PC-9 (cell line): ENCODE results near the gene FHL3. TPM values are rescaled to one million over a fixed set of nuclear protein-coding genes. Genes with fewer than 3 reads are reported as not detected.
A peak's percentile ranks its signal among the peaks of the same experiment; 100 is the strongest.

Experiments
- BruUV-seq: library from RNA; stranded (reverse); fragments of 400-500 nt; replicated peaks from 2 replicates; lab custom pipeline; 2021; lab: Mats Ljungman, UMichigan
- CTCF ChIA-PET: fragments of 300-600 bp; sonication (Branson Sonifier 250); formaldehyde crosslinking; loops from one replicate; lab custom pipeline; 2022; ENCODE audit warnings: antibody characterized with exemption; lab: Charles Lee
- POLR2A ChIA-PET: fragments of 300-600 bp; sonication (Branson Sonifier 250); formaldehyde crosslinking; loops from one replicate; lab custom pipeline; 2022; ENCODE audit warnings: antibody characterized with exemption; ENCODE audit not compliant: unreplicated experiment; lab: Charles Lee
- DNase-seq, 2 experiments: peaks; one replicate each; pipeline versions ENCODE4 v3.0.0 to v3.0.0-alpha.2; 2015 to 2022; ENCODE audit warnings: mixed read lengths in 1 of 2
- H2AFZ ChIP-seq: fragments of 200-600 bp; sonication (generic); 2 replicates; pipeline ENCODE4 v1.8.1; 2017; ENCODE audit warnings: antibody characterized with exemption
- H3F3A ChIP-seq: fragments of 200-600 bp; sonication (generic); 2 replicates; pipeline ENCODE4 v1.8.1; 2017; ENCODE audit warnings: antibody characterized with exemption, mild to moderate bottlenecking, low read depth; ENCODE audit not compliant: insufficient read depth
- H3K27ac ChIP-seq: fragments of 200-600 bp; sonication (generic); 2 replicates; pipeline ENCODE4 v1.6.1; 2016; ENCODE audit warnings: mixed run types
- H3K27me3 ChIP-seq: fragments of 200-600 bp; sonication (generic); 2 replicates; pipeline ENCODE4 v1.6.1; 2016; ENCODE audit warnings: low read depth, mixed run types; ENCODE audit not compliant: insufficient read depth
- H3K36me3 ChIP-seq: fragments of 200-600 bp; sonication (generic); 2 replicates; pipeline ENCODE4 v1.6.1; 2016; ENCODE audit warnings: low read depth, mixed run types
- H3K4me1 ChIP-seq: fragments of 200-600 bp; sonication (generic); replicated peaks from 2 replicates; pipeline ENCODE4 v1.6.1; 2016; ENCODE audit warnings: mixed run types; ENCODE audit not compliant: insufficient read depth
- H3K4me2 ChIP-seq: fragments of 200-600 bp; sonication (generic); 2 replicates; pipeline ENCODE4 v1.6.1; 2017; ENCODE audit warnings: mixed run types
- H3K4me3 ChIP-seq: fragments of 200-600 bp; sonication (generic); 2 replicates; pipeline ENCODE4 v1.6.1; 2016; ENCODE audit warnings: mixed run types
- H3K79me2 ChIP-seq: fragments of 200-600 bp; sonication (generic); 2 replicates; pipeline ENCODE4 v1.6.1; 2017; ENCODE audit warnings: low read depth, mixed run types
- H3K9me2 ChIP-seq: fragments of 200-600 bp; sonication (generic); 2 replicates; pipeline ENCODE4 v1.8.1; 2017; ENCODE audit warnings: mild to moderate bottlenecking; ENCODE audit not compliant: insufficient read depth
- H3K9me3 ChIP-seq: fragments of 200-600 bp; sonication (generic); 2 replicates; pipeline ENCODE4 v1.8.1; 2016; ENCODE audit warnings: low read depth; ENCODE audit not compliant: insufficient read depth
- H4K20me1 ChIP-seq: fragments of 200-600 bp; sonication (generic); 2 replicates; pipeline ENCODE4 v1.8.1; 2017; ENCODE audit not compliant: insufficient read depth
- EZH2 ChIP-seq: fragments of 200-600 bp; sonication (generic); IDR thresholded peaks from 2 replicates; pipeline ENCODE4 v1.8.0; 2017; ENCODE audit warnings: antibody characterized with exemption, low read depth
- intact Hi-C: fragments of 100-400 bp; cut with micrococcal nuclease; formaldehyde crosslinking; loops from one replicate; pipeline ENCODE4 v1.10.0; 2022; ENCODE audit not compliant: unreplicated experiment
- total RNA-seq: library from RNA; stranded (reverse); gene quantifications from 2 replicates; pipeline ENCODE4 v1.2.3, GENCODE V29; 2021
- TF ChIP-seq, protein P1 (sequence below): fragments of 200-600 bp; sonication (generic); conservative IDR thresholded peaks from 2 replicates; pipeline ENCODE4 v1.6.1; 2017; ENCODE audit warnings: mixed run types, antibody characterized with exemption, mild to moderate bottlenecking, moderate library complexity

Gene FHL3
- total RNA-seq, 1 experiment from 2014 or later = 26.2 TPM

DNA sequence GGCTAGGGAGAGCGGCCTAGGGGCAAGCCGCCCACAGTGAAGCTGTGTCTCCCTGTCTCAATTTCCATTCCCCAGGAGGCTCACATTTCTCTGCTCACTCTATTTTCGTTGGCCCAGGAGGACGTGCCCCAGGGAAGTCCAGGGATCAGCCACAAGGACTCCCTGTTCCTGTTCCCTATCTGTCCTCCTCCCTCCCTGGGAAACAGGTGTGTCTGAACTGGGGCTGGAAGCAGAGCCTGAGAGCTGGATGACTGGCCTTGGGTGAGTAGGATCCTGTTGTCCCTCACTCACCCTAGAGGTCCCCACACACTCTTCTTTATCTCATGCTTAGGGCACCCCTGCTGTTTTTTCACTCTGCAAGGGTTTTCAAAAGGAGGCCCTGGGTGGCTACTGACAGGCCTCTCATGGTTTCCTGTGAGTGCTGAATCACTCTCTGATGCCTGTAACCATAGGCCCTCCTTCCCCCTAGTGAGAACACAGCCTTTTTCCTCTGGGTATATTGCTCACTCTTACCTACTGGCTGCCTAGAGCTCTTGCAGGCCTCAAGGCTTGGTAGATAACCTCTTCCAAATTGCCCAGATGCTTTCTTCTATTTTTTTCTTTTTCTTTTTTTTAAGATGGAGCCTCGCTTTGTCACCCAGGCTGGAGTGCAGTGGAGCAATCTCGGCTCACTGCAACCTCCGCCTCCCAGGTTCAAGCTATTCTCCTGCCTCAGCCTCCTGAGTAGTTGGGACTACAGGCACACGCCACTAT, 4.0 kb upstream of the FHL3 start:
- H3K79me2 ChIP-seq = peaks cover 21% of the 10 kb centered on the region
- intact Hi-C loops = no loop called here
- H3K9me2 ChIP-seq = no peaks in the 10 kb centered on the region
- no peak overlapping the region for H3K4me3 ChIP-seq
- H3K27me3 ChIP-seq = no peaks in the 10 kb centered on the region
- no peak for TF ChIP-seq EZH2
- TF ChIP-seq, protein P1, sequence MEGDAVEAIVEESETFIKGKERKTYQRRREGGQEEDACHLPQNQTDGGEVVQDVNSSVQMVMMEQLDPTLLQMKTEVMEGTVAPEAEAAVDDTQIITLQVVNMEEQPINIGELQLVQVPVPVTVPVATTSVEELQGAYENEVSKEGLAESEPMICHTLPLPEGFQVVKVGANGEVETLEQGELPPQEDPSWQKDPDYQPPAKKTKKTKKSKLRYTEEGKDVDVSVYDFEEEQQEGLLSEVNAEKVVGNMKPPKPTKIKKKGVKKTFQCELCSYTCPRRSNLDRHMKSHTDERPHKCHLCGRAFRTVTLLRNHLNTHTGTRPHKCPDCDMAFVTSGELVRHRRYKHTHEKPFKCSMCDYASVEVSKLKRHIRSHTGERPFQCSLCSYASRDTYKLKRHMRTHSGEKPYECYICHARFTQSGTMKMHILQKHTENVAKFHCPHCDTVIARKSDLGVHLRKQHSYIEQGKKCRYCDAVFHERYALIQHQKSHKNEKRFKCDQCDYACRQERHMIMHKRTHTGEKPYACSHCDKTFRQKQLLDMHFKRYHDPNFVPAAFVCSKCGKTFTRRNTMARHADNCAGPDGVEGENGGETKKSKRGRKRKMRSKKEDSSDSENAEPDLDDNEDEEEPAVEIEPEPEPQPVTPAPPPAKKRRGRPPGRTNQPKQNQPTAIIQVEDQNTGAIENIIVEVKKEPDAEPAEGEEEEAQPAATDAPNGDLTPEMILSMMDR = no peak
- ChIA-PET POLR2A (no interaction called here), CTCF (no interaction called here)
- no peak overlapping the region for H2AFZ ChIP-seq
- no peaks in the 10 kb centered on the region for H3K36me3 ChIP-seq
- H4K20me1 ChIP-seq = 0 out of 2 replicates have a peak, but pooled peaks cover 5% of the 10 kb centered on the region
- H3K9me3 ChIP-seq = no peaks in the 10 kb centered on the region
- DNase-seq = peak in 1 of 2 experiments; percentile 6
- no peaks in the 10 kb centered on the region for H3F3A ChIP-seq
- H3K27ac ChIP-seq = peak overlapping the region; percentile 7
- BruUV-seq = no TSS peak
- H3K4me2 ChIP-seq = no peak overlapping the region
- H3K4me1 ChIP-seq = peaks cover 15% of the 10 kb centered on the region

DNA sequence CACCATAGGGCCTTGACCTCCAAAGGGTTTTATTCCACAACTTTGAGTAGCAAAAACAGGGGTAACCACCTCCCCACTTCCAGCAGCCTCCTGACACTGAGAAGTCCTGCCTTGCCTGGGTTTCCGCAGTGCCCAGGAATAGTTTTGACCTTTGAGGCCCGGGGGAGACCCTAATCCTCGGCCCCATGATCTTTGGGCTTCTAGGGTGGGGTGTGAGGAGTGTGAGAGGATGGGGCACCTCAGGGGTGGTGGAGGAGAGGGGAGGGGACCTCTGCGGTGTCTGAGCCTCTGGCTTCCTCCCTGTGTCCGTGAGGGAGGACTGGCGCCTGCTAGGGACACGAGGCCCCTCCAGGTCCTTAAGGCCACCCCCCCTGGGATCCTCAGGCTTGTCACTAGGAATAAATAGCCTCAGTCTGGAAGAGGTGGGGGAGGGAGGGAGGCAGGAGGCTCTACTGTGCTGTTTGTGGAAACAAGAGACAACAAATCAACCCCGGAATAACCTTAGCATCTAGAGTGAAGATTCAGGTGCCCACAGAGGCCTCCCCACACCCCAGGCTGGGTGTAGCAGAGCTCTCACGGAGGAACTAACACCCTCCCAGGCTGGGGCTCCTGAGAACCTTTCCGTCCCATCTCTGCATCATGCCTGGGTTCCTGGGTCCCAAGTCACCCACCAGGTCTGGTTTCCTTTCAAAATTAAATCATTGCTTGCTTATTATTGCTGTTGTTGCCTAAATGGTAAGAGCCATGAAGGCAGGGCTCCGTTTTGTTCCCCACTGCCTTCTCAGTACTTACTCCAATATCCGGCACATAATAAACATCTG, 904 bp upstream of the FHL3 start:
- no peaks in the 10 kb centered on the region for H3K36me3 ChIP-seq
- no peak overlapping the region for H3K4me3 ChIP-seq
- no peaks in the 10 kb centered on the region for H3K9me3 ChIP-seq
- intact Hi-C loops = no loop called here
- H3K4me1 ChIP-seq = peaks cover 17% of the 10 kb centered on the region
- no peaks in the 10 kb centered on the region for H3K27me3 ChIP-seq
- BruUV-seq = no TSS peak
- no peaks in the 10 kb centered on the region for H3K9me2 ChIP-seq
- ChIA-PET CTCF (no interaction called here), POLR2A (no interaction called here)
- no peak for DNase-seq
- H4K20me1 ChIP-seq = no peaks in the 10 kb centered on the region
- no peak overlapping the region for H3K27ac ChIP-seq
- TF ChIP-seq, protein P1 = no peak
- TF ChIP-seq EZH2 = no peak
- 0 out of 2 replicates have a peak, but pooled peaks cover 3% of the 10 kb centered on the region for H3F3A ChIP-seq
- H3K4me2 ChIP-seq = peak overlapping the region; percentile 29; the same call in 1 of the 2 replicates
- H3K79me2 ChIP-seq = peaks cover 19% of the 10 kb centered on the region
- H2AFZ ChIP-seq = no peak overlapping the region

DNA sequence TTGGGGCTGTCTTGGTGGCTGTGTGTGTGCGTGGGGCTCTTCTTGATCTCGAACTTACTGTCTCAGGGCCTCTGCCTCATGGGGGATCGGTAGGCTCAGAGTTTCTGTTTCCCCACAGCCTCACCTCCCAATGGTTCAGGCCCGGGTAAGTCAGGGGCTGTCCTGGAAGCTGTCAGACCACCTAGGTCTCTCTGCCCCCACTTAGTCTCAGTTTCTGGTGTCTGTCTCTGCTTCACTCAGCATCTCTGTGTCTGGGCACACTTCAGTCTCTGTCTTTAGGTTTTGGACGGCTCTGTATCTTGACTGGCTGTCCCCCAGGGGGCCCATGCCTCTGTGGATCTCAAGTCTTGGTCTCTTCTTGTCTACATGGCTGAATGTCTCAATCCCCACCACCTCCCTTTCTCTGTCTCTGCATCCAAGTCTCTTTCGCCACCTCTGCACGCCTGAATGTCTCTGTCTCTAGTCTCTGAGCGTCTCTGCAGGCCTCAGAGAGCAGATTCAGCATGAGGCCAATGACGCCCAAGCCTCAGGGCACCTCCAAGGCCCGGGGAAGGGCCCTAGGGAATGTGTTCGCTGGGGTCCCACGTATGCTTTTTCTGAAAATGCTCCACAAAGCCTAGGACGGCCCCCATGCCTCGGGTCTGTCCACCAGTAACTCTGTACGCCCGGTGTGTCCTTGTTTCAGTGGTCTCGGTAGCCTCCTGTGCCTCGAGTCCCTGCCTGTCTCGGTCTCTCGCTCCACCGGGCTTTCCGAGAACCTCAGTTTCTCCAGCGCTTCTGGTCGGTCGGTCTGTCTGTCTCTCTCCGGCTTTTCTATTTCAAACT, 818 bp downstream of the FHL3 start:
- BruUV-seq = TSS peak; percentile 52
- TF ChIP-seq, protein P1 = no peak
- Histone ChIP-seq H3K4me3 (peak overlapping the region; percentile 68), H4K20me1 (no peaks in the 10 kb centered on the region), H3K27me3 (no peaks in the 10 kb centered on the region), H3K27ac (no peak overlapping the region), H3K9me3 (no peaks in the 10 kb centered on the region), H3K9me2 (no peaks in the 10 kb centered on the region), H3F3A (peaks cover 16% of the 10 kb centered on the region; the same call in 1 of the 2 replicates), H2AFZ (peak overlapping the region; percentile 77), H3K4me1 (peaks cover 34% of the 10 kb centered on the region), H3K4me2 (peak overlapping the region; percentile 94), H3K36me3 (no peaks in the 10 kb centered on the region), H3K79me2 (peaks cover 19% of the 10 kb centered on the region)
- DNase-seq = peak in 1 of 2 experiments; percentile 15
- intact Hi-C loops = loop anchor here (5.0 kb wide), 1 partner anchor 527 kb away; no protein-coding TSS in a partner anchor
- ChIA-PET POLR2A (interaction anchor here (0.6 kb wide), 1 partner anchor 1383 kb away, joined by 22 read pairs; no protein-coding TSS in a partner anchor), CTCF (interaction anchor here (0.6 kb wide), 1 partner anchor 1165 kb away, joined by 3 read pairs; no protein-coding TSS in a partner anchor)
